HEK293 (cell line): Measurements from ENCODE around the gene ARAP1.

ENCODE experiments used
- BCL11A ChIP-seq: fragments of 450-650 bp; formaldehyde crosslinking; IDR thresholded peaks from 2 replicates; pipeline ENCODE4 v1.5.1; 2016; ENCODE audit warnings: low read depth, missing biosample characterization, missing genetic modification characterization
- CTCF ChIP-seq: fragments of 450-650 bp; formaldehyde crosslinking; IDR thresholded peaks from 2 replicates; pipeline ENCODE4 v1.5.1; 2016; ENCODE audit warnings: missing biosample characterization, missing genetic modification characterization
- MZF1 ChIP-seq: fragments of 450-650 bp; formaldehyde crosslinking; IDR thresholded peaks from 2 replicates; pipeline ENCODE4 v1.5.1; 2017; ENCODE audit warnings: missing biosample characterization, missing genetic modification characterization, borderline replicate concordance
- RBAK ChIP-seq: fragments of 450-650 bp; formaldehyde crosslinking; IDR thresholded peaks from 2 replicates; pipeline ENCODE4 v1.5.1; 2016; ENCODE audit warnings: missing biosample characterization, missing genetic modification characterization
- ZNF24 ChIP-seq: fragments of 450-650 bp; formaldehyde crosslinking; IDR thresholded peaks from 2 replicates; pipeline ENCODE4 v1.5.1; 2016; ENCODE audit warnings: missing biosample characterization, missing genetic modification characterization
- ZNF274 ChIP-seq, 2 experiments: fragments of 200-500 bp in 1 of 2; fragments of 450-650 bp in 1 of 2; sonication (Bioruptor generic) in 1 of 2; formaldehyde crosslinking in 1 of 2; IDR thresholded peaks; 2 replicates each; pipeline versions ENCODE4 v1.5.1 to v1.6.1; 2014 to 2016; ENCODE audit warnings: borderline replicate concordance in 1 of 2, inconsistent platforms in 1 of 2, low read length in 1 of 2, missing biosample characterization in 1 of 2, missing genetic modification characterization in 1 of 2
- ZNF335 ChIP-seq: fragments of 450-650 bp; formaldehyde crosslinking; conservative IDR thresholded peaks from 2 replicates; pipeline ENCODE4 v1.5.1; 2016; ENCODE audit warnings: missing biosample characterization, missing genetic modification characterization
- ZNF362 ChIP-seq: fragments of 450-650 bp; formaldehyde crosslinking; IDR thresholded peaks from 2 replicates; pipeline ENCODE4 v1.5.1; 2016; ENCODE audit warnings: missing biosample characterization, missing genetic modification characterization
- ZNF37A ChIP-seq: fragments of 450-650 bp; IDR thresholded peaks from 2 replicates; pipeline ENCODE4 v1.5.1; 2018; ENCODE audit warnings: missing biosample characterization, missing genetic modification characterization
- ZNF423 ChIP-seq: fragments of 450-650 bp; formaldehyde crosslinking; IDR thresholded peaks from 2 replicates; pipeline ENCODE4 v1.5.1; 2016; ENCODE audit warnings: missing biosample characterization, missing genetic modification characterization
- ZNF610 ChIP-seq: fragments of 450-650 bp; formaldehyde crosslinking; IDR thresholded peaks from 2 replicates; pipeline ENCODE4 v1.5.1; 2016; ENCODE audit warnings: missing biosample characterization, missing genetic modification characterization, borderline replicate concordance
- ZNF776 ChIP-seq: fragments of 450-650 bp; formaldehyde crosslinking; IDR thresholded peaks from 2 replicates; pipeline ENCODE4 v1.5.0; 2017; ENCODE audit warnings: missing biosample characterization, missing genetic modification characterization, borderline replicate concordance

GRCh38 chr11:72786305-72787215 lies 34.4 kb upstream of the ARAP1 start:
- TF ChIP-seq RBAK: no peak
- no peak for TF ChIP-seq CTCF (tag by site-specific recombination)
- no peak for TF ChIP-seq ZNF362
- TF ChIP-seq MZF1 (tag by site-specific recombination): no peak
- TF ChIP-seq ZNF37A: no peak
- no peak for TF ChIP-seq ZNF776 (tag by site-specific recombination)
- no peak for TF ChIP-seq ZNF423 (tag by site-specific recombination)
- no peak for TF ChIP-seq ZNF274 (IDR thresholded peaks at IDR 0.05; ENCODE audit: low read length)
- no peak for TF ChIP-seq ZNF274 (tag by site-specific recombination; IDR thresholded peaks at IDR 0.05; ENCODE audit: borderline replicate concordance)
- TF ChIP-seq ZNF24 (tag by site-specific recombination): no peak
- no peak for TF ChIP-seq ZNF335 (tag by site-specific recombination)
- TF ChIP-seq BCL11A: no peak
- no peak for TF ChIP-seq ZNF610
